GM18907 (cell line): ENCODE results near the gene TAAR2.
A peak's percentile ranks its signal among the peaks of the same experiment; 100 is the strongest.
"Not testable (repeated sequence)": the region's sequence is repeated elsewhere in the genome, so short reads cannot be mapped to it uniquely, and the experiment has no call there.

Source experiments
- ATAC-seq: cut with Tn5 transposase; IDR thresholded peaks from one replicate; pipeline ENCODE4 v1.9.1; 2021; ENCODE audit warnings: mild to moderate bottlenecking, moderate library complexity; ENCODE audit not compliant: unreplicated experiment

Gene TAAR2

GRCh38 chr6:132614554-132614953, 9.5 kb downstream of the TAAR2 start:
- peak; percentile 52 for ATAC-seq

DNA sequence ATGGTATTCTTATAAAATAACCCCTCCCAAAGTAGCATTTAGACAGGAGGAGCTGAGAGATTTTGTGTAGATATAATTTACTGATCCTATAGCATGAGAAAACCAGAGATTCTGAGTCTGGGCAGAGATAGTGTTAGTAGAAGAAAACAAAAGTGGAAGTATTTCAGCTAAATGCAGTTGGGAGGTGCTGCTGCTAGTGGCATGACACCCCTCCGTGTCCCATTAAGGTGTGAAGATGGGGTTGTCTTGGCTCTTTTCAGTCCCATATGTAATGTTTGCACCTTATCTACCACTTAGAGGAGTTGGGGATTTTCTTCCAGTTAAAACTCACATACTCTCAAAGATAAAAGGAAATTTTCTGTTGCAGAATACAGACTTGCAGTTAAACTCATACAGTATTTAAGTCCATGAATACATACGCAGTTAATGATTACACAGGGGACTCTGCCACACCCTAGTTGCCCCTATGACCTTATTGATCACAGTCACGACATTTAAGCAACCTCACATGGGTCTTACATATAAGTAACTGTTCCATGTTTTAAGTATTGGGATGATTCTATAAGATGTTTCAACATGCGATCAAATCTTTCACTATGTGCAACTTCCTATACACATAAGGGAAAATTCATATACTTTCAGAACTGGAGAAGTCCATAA, 11.5 kb downstream of the TAAR2 start:
- no peak for ATAC-seq

DNA sequence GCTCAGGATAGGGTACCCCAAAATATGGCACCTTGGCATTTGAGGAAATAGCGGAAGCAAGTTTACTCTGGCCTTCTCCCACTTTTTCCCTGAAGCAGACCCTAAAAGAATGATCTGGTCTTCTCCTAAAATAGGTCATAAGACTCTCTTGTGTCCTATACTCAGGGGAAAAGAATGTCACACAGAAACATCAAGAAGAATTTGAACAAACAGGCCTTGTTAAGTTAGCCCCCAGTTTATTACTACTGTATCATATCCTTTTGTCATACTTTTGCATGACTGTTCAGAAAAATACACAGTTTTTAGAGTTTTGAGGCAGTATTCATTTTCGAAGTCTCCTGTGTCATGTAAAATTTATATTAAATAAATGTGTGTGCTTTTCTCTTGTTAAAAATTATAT, 12.5 kb downstream of the TAAR2 start:
- ATAC-seq = no peak

DNA sequence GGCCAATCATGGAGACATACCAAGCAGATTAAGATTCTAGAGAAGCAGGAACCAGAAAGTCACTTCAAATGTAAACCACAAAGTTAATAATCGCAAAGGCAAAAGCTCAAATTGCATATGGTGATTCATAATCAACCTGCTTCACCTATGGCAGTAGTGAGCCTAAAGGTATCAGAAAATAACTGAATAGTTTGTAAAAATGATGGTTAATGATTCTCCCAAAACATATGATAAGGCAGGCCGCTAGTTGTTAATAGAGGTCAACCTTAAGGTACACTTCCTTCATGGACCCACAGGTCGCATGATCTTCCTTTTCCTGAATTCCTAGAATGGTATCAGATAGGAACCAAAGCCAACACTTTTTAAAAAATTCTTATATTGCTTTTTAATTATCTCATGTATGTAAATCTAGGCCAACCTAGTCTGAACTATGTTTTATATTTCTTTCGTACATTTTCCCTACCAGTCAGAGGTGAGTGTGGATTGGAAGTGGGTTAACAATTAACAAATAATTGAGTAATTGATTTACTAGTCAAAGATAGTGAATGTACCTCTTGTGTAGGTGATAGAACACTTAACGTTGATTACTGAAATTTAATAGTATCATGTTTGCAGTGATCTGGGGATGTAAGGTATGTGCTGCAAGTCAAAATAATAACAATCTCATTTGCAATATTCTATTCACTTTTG, 16.4 kb downstream of the TAAR2 start:
- ATAC-seq = peak; percentile 87

GRCh38 chr6:132604635-132605152, 19.4 kb downstream of the TAAR2 start:
- ATAC-seq = no peak

DNA sequence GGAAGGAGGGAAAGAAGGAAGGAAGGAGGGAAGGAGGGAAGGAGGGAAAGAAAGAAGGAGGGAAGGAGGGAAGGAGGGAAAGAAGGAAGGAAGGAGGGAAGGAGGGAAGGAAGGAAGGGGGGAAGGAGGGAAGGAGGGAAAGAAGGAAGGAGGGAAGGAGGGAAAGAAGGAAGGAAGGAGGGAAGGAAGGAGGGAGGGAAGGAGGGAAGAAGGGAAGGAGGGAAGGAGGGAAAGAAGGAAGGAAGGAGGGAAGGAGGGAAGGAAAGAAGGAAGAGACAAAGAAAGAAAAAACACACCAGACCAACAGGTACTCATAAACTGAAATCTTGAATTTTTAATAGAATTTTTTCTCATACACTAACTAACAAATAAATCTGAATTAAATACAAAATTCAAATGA, 23.2 kb downstream of the TAAR2 start:
- not testable (repeated sequence) for ATAC-seq

- ATAC-seq = peak; percentile 78
Measured at GRCh38 chr6:132598473-132598872, 25.6 kb downstream of the TAAR2 start.

- no peak for ATAC-seq
Measured at GRCh38 chr6:132596201-132596600, 27.9 kb downstream of the TAAR2 start.

DNA sequence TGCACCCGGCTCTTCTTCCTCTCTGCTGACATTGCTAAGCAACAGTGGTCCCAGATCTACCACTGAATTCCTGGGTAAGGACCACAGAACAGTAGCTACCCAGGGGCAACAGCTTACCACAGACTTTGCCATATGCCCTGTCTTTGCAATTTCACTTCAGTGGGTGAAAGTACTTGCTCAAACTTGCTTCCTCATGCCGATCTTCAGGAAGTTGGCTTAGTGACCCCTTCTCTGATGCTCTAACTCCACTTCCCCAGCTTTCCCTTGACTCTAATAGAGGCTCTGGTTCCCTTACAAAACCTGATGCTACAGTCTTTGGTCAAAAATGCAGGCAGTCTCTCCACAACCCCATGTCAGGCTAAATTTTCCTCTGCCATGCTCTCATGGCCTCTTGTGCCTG, 31.2 kb downstream of the TAAR2 start:
- ATAC-seq = no peak

DNA sequence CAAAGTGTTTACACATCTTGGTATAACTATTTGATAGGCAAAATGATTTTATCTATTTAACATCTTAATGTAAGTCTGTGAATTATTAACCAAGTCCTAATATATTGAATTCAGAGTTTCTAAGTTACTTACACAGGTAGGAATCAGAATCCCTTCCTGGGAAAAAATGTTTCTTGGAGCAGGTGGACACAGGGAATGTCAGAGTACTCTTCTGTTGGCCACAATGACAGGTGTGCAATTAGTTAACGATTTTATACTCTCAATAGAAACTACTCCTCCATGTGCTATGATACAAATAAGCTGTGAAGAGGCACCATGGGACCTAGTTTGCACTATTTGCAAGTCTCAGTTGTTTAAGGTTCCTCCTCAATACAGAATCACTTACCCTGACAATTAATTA, 33.7 kb downstream of the TAAR2 start:
- no peak for ATAC-seq

GRCh38 chr6:132589454-132589853, 34.6 kb downstream of the TAAR2 start, which contains the start of gene TAAR5:
Gene TAAR5, minus strand, starts transcription at chr6:132589741. Its CDS starts 55 bp downstream, at chr6:132589686.
- no peak for ATAC-seq

GRCh38 chr6:132587424-132587823, 36.7 kb downstream of the TAAR2 start:
- no peak for ATAC-seq

DNA sequence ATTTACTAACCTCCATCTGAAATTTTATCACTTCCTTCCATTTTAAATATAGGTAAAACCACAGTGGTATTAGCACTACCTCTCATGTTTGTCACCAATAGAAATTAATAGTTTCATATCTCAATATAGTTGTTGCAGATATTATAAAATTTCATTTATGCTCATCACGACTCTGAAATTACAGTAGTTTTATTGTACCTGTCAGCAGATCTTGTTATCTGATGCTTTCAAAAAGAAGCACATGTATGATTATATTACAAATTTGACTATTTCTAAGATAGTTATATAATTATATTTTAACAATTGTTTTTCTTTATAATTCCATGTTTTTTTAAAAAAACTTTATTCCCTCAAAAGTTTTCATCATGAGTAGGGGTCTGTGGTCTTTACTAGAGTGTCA, 39.4 kb downstream of the TAAR2 start:
- no peak for ATAC-seq

GRCh38 chr6:132571774-132572173, 52.3 kb downstream of the TAAR2 start:
- ATAC-seq = no peak

DNA sequence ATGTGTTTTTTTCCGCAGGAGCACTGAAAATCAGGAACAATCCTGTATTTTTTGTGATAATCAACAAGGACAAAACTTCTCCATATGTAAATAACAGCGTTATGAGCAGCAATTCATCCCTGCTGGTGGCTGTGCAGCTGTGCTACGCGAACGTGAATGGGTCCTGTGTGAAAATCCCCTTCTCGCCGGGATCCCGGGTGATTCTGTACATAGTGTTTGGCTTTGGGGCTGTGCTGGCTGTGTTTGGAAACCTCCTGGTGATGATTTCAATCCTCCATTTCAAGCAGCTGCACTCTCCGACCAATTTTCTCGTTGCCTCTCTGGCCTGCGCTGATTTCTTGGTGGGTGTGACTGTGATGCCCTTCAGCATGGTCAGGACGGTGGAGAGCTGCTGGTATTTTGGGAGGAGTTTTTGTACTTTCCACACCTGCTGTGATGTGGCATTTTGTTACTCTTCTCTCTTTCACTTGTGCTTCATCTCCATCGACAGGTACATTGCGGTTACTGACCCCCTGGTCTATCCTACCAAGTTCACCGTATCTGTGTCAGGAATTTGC, 53.8 kb downstream of the TAAR2 start, which contains the start of gene TAAR6:
Gene TAAR6 (plus strand): TSS at position 102 of the 557 bp plus-strand sequence. CDS start 0 bp downstream, at position 102.
- ATAC-seq = no peak

DNA sequence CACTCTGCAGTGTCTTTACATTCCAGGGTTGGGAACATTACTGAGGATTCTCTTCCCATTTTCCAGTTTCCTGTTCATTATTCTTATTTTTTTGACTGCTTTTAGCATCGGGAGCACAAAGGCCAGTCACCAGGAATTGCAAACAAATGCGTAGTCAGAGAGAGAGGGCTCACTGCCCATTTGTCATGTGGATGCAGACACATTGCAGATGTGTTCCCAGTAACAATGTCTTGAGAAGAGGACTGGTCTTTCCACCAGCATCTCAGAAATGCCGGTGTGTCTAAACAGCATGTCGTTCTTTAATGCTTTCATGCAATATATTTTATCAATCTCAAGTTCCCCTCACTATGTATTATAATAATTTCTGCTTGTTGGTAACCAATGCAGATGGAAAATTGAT, 54.9 kb downstream of the TAAR2 start:
- ATAC-seq = no peak

DNA sequence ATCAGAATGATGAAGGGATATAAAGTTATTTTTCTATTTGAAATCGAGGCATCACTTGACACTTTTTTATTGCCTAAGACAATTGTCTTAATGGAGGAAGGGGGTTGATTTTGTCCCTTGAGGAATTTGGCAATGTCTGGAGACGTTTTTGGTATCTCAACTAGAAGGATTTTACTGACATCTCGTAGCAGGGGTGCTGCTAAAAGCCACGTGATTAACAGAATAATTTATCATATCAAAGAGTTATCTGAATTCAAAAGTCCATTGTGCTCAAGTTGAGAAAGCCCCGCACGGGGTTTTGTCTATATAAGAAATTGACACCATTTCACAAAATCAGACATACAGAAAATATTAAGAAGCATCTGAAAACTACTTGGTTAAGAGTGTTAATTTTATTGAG, 55.5 kb downstream of the TAAR2 start:
- ATAC-seq = no peak

- no peak for ATAC-seq
Measured at GRCh38 chr6:132567566-132567965, 56.5 kb downstream of the TAAR2 start.
